GM21576 (cell line): Measurements from ENCODE around the gene ADRA2C.

Experiments
- ATAC-seq: cut with Tn5 transposase; IDR thresholded peaks from one replicate; pipeline ENCODE4 v1.9.1; 2021; ENCODE audit warnings: mild to moderate bottlenecking, moderate library complexity; ENCODE audit not compliant: unreplicated experiment

Gene ADRA2C

GRCh38 chr4:3791910-3792542 is 25.8 kb downstream of the ADRA2C start:
- no peak for ATAC-seq

- no peak for ATAC-seq
Measured at GRCh38 chr4:3792813-3793212, 26.6 kb downstream of the ADRA2C start.

GRCh38 chr4:3793545-3793944 is 27.4 kb downstream of the ADRA2C start:
- ATAC-seq: no peak

GRCh38 chr4:3796960-3797359 is 30.8 kb downstream of the ADRA2C start:
- ATAC-seq: no peak

- no peak for ATAC-seq
Measured at GRCh38 chr4:3797831-3798790, 31.9 kb downstream of the ADRA2C start.

GRCh38 chr4:3799496-3799895 is 33.3 kb downstream of the ADRA2C start:
- ATAC-seq: no peak

- ATAC-seq: no peak
Measured at GRCh38 chr4:3800351-3800750, 34.2 kb downstream of the ADRA2C start.

GRCh38 chr4:3801521-3801920 is 35.3 kb downstream of the ADRA2C start:
- ATAC-seq: no peak

GRCh38 chr4:3801931-3802550 is 35.9 kb downstream of the ADRA2C start:
- no peak for ATAC-seq

GRCh38 chr4:3802571-3803474 is 36.6 kb downstream of the ADRA2C start:
- ATAC-seq: no peak

- no peak for ATAC-seq
Measured at GRCh38 chr4:3803475-3803847, 37.3 kb downstream of the ADRA2C start.

- ATAC-seq: no peak
Measured at GRCh38 chr4:3803946-3804345, 37.8 kb downstream of the ADRA2C start.

- no peak for ATAC-seq
Measured at GRCh38 chr4:3805026-3805425, 38.8 kb downstream of the ADRA2C start.

GRCh38 chr4:3805731-3806130 is 39.5 kb downstream of the ADRA2C start:
- ATAC-seq: no peak

- ATAC-seq: no peak
Measured at GRCh38 chr4:3807311-3807710, 41.1 kb downstream of the ADRA2C start.

GRCh38 chr4:3807822-3808496 is 41.8 kb downstream of the ADRA2C start:
- no peak for ATAC-seq

GRCh38 chr4:3808597-3808996 is 42.4 kb downstream of the ADRA2C start:
- ATAC-seq: no peak

GRCh38 chr4:3809028-3809427 is 42.8 kb downstream of the ADRA2C start:
- ATAC-seq: no peak

GRCh38 chr4:3809451-3810110 is 43.4 kb downstream of the ADRA2C start:
- ATAC-seq: no peak
